WTC11 (cell line): Measurements from ENCODE around the gene ACOXL. TPM values are rescaled to one million over a fixed set of nuclear protein-coding genes. Genes with fewer than 3 reads are reported as not detected.

ENCODE experiments used
- ATAC-seq: fragments of 200-7000 bp; cut with Tn5 transposase; 2 replicates; pipeline ENCODE4 v1.10.0; 2021; ENCODE audit warnings: mild to moderate bottlenecking, moderate library complexity
- CTCF ChIA-PET: fragments of 300-600 bp; sonication (Branson Sonifier 250); formaldehyde crosslinking; loops from one replicate; lab custom pipeline; 2021; ENCODE audit warnings: antibody characterized with exemption; lab: Charles Lee
- POLR2A ChIA-PET: fragments of 350-600 bp; sonication (Branson Sonifier 250); formaldehyde crosslinking; loops from one replicate; lab custom pipeline; 2021; ENCODE audit warnings: antibody characterized with exemption; lab: Charles Lee
- DNase-seq: peaks from one replicate; pipeline ENCODE4 v3.0.0; 2021; ENCODE audit warnings: low spot score
- H3K27ac Mint-ChIP-seq: 2 replicates; pipeline ENCODE4 v1.8.0; 2021; ENCODE audit warnings: mixed read lengths
- H3K27me3 Mint-ChIP-seq: 2 replicates; pipeline ENCODE4 v1.8.0; 2021; ENCODE audit warnings: low read depth, mild to moderate bottlenecking, moderate library complexity, mixed read lengths
- H3K36me3 Mint-ChIP-seq: 2 replicates; pipeline ENCODE4 v1.8.0; 2021; ENCODE audit warnings: mixed read lengths
- H3K4me1 Mint-ChIP-seq: 2 replicates; pipeline ENCODE4 v1.8.0; 2022; ENCODE audit warnings: mixed read lengths
- H3K4me3 Mint-ChIP-seq: 2 replicates; pipeline ENCODE4 v1.8.0; 2021; ENCODE audit warnings: mild to moderate bottlenecking, moderate library complexity, mixed read lengths
- H3K9me3 Mint-ChIP-seq: 2 replicates; pipeline ENCODE4 v1.8.0; 2021; ENCODE audit warnings: mixed read lengths
- PRRX2 ChIP-seq: fragments of 250-450 bp; sonication (Bioruptor Pico); IDR thresholded peaks from 2 replicates; pipeline ENCODE4 v1.8.0; 2021; ENCODE audit warnings: mild to moderate bottlenecking
- TCF7 ChIP-seq: sonication (generic); formaldehyde crosslinking; IDR thresholded peaks from 2 replicates; pipeline ENCODE4 v1.8.0; 2022; ENCODE audit warnings: mild to moderate bottlenecking, low read depth, missing genetic modification reagents, moderate library complexity
- ZNF317 ChIP-seq: sonication (generic); formaldehyde crosslinking; IDR thresholded peaks from 2 replicates; pipeline ENCODE4 v1.8.1; 2023; ENCODE audit warnings: low read depth, mild to moderate bottlenecking, moderate library complexity, missing genetic modification reagents, borderline replicate concordance
- ZNF671 ChIP-seq: fragments of 250-450 bp; sonication (Bioruptor Pico); IDR thresholded peaks from 2 replicates; pipeline ENCODE4 v1.8.0; 2021; ENCODE audit warnings: mild to moderate bottlenecking
- total RNA-seq: library from RNA; stranded (reverse); gene quantifications from 3 replicates; pipeline ENCODE4 v1.2.3, GENCODE V29; 2021
- TF ChIP-seq, protein P1 (sequence below): fragments of 250-450 bp; sonication (Bioruptor Pico); IDR thresholded peaks from 2 replicates; pipeline ENCODE4 v1.9.0; 2021; ENCODE audit warnings: mild to moderate bottlenecking
- TF ChIP-seq, protein P2 (sequence below): fragments of 250-450 bp; sonication (Bioruptor Pico); IDR thresholded peaks from 2 replicates; pipeline ENCODE4 v1.9.0; 2021; ENCODE audit warnings: mild to moderate bottlenecking
- TF ChIP-seq, protein P3 (sequence below): sonication (generic); formaldehyde crosslinking; conservative IDR thresholded peaks from 2 replicates; pipeline ENCODE4 v1.8.1; 2023; ENCODE audit warnings: mild to moderate bottlenecking, low read depth, missing genetic modification reagents, moderate library complexity
- TF ChIP-seq, protein P4 (sequence below): sonication (generic); formaldehyde crosslinking; IDR thresholded peaks from 2 replicates; pipeline ENCODE4 v1.8.1; 2023; ENCODE audit warnings: mild to moderate bottlenecking, missing genetic modification reagents
- TF ChIP-seq, protein P5 (sequence below): sonication (generic); formaldehyde crosslinking; IDR thresholded peaks from 2 replicates; pipeline ENCODE4 v1.8.0; 2023; ENCODE audit warnings: mild to moderate bottlenecking, missing genetic modification reagents

ACOXL gene
- total RNA-seq, 1 experiment from 2014 or later, result 14.9 TPM

DNA sequence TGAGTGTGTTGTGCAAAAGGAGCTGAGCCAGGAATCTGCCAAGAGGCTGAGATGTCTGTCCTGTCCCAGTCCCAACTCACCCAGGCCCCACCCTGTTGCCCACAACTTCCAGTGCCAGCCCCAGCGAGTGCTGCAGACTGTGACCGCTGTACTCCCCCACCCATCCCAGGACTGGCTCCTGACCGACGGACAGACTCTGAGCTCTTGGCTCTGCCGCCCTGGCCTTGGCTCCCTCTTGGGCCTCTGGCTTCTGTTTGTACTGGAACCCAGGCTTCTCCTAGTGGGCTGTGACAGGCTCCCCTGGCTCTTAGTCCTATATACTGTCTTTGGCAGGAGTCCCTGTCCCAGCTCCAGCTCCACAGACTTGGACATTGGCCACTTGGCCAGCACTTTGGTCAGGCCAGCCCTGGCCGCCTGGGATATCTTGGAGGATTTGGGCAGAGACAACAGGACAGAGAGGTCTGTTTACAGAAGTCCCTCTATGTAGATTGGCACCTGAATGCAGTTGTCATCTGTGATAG is 41.1 kb downstream of the ACOXL start:
- H3K4me1 Mint-ChIP-seq, result peaks cover 50% of the 10 kb centered on the region
- POLR2A ChIA-PET, result no interaction called here

DNA sequence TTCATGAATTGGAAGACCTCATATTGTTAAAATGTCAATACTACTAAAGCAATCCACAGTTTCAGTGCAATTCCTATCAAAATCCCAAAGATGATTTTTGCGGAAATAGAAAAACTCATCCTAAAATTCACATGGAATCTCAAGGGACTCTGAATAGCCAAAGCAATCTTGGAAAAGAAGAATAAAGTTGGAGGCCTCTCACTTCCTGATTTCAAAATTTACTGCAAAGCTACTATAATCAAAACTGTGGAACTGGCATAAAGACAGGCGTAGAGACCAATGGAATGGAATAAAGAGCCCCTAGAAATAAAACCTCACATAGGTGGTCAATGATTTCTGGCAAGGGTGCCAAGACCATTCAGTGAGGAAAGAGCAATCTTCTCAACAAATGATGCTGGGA is 42.3 kb downstream of the ACOXL start:
- H3K4me1 Mint-ChIP-seq, result peaks cover 43% of the 10 kb centered on the region
- H3K9me3 Mint-ChIP-seq, result peaks cover 5% of the 10 kb centered on the region; the same call in 1 of the 2 replicates
- no peak overlapping the region for H3K27ac Mint-ChIP-seq
- POLR2A ChIA-PET, result no interaction called here
- H3K36me3 Mint-ChIP-seq, result no peaks in the 10 kb centered on the region
- no peak overlapping the region for H3K4me3 Mint-ChIP-seq
- no peaks in the 10 kb centered on the region for H3K27me3 Mint-ChIP-seq
- ATAC-seq (no peak), DNase-seq (no peak)
- TF ChIP-seq ZNF671 (CRISPR knock-in tag), result no peak
- TF ChIP-seq, all 79 proteins: peak for 0
- CTCF ChIA-PET, result no interaction called here

More for the DNA sequence above, 41.1 kb downstream of the ACOXL start:
- no peaks in the 10 kb centered on the region for H3K27me3 Mint-ChIP-seq
- ATAC-seq, result no peak
- peaks cover 5% of the 10 kb centered on the region; the same call in 1 of the 2 replicates for H3K9me3 Mint-ChIP-seq
- no peaks in the 10 kb centered on the region for H3K36me3 Mint-ChIP-seq
- CTCF ChIA-PET, result interaction anchor here (0.6 to 1.3 kb wide), 2 partner anchors 18 to 39 kb away, joined by 3 to 5 read pairs; no protein-coding TSS in a partner anchor
- TF ChIP-seq, protein P1, sequence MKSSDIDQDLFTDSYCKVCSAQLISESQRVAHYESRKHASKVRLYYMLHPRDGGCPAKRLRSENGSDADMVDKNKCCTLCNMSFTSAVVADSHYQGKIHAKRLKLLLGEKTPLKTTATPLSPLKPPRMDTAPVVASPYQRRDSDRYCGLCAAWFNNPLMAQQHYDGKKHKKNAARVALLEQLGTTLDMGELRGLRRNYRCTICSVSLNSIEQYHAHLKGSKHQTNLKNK (CRISPR knock-in tag), result no peak
- TF ChIP-seq PRRX2 (CRISPR knock-in tag) (no peak), ZNF317 (no peak), TCF7 (CRISPR knock-in tag) (no peak), ZNF671 (CRISPR knock-in tag) (no peak)
- TF ChIP-seq, protein P2, sequence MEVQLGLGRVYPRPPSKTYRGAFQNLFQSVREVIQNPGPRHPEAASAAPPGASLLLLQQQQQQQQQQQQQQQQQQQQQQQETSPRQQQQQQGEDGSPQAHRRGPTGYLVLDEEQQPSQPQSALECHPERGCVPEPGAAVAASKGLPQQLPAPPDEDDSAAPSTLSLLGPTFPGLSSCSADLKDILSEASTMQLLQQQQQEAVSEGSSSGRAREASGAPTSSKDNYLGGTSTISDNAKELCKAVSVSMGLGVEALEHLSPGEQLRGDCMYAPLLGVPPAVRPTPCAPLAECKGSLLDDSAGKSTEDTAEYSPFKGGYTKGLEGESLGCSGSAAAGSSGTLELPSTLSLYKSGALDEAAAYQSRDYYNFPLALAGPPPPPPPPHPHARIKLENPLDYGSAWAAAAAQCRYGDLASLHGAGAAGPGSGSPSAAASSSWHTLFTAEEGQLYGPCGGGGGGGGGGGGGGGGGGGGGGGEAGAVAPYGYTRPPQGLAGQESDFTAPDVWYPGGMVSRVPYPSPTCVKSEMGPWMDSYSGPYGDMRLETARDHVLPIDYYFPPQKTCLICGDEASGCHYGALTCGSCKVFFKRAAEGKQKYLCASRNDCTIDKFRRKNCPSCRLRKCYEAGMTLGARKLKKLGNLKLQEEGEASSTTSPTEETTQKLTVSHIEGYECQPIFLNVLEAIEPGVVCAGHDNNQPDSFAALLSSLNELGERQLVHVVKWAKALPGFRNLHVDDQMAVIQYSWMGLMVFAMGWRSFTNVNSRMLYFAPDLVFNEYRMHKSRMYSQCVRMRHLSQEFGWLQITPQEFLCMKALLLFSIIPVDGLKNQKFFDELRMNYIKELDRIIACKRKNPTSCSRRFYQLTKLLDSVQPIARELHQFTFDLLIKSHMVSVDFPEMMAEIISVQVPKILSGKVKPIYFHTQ (CRISPR knock-in tag), result no peak
- TF ChIP-seq, protein P3, sequence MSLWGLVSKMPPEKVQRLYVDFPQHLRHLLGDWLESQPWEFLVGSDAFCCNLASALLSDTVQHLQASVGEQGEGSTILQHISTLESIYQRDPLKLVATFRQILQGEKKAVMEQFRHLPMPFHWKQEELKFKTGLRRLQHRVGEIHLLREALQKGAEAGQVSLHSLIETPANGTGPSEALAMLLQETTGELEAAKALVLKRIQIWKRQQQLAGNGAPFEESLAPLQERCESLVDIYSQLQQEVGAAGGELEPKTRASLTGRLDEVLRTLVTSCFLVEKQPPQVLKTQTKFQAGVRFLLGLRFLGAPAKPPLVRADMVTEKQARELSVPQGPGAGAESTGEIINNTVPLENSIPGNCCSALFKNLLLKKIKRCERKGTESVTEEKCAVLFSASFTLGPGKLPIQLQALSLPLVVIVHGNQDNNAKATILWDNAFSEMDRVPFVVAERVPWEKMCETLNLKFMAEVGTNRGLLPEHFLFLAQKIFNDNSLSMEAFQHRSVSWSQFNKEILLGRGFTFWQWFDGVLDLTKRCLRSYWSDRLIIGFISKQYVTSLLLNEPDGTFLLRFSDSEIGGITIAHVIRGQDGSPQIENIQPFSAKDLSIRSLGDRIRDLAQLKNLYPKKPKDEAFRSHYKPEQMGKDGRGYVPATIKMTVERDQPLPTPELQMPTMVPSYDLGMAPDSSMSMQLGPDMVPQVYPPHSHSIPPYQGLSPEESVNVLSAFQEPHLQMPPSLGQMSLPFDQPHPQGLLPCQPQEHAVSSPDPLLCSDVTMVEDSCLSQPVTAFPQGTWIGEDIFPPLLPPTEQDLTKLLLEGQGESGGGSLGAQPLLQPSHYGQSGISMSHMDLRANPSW, result no peak
- TF ChIP-seq, protein P4, sequence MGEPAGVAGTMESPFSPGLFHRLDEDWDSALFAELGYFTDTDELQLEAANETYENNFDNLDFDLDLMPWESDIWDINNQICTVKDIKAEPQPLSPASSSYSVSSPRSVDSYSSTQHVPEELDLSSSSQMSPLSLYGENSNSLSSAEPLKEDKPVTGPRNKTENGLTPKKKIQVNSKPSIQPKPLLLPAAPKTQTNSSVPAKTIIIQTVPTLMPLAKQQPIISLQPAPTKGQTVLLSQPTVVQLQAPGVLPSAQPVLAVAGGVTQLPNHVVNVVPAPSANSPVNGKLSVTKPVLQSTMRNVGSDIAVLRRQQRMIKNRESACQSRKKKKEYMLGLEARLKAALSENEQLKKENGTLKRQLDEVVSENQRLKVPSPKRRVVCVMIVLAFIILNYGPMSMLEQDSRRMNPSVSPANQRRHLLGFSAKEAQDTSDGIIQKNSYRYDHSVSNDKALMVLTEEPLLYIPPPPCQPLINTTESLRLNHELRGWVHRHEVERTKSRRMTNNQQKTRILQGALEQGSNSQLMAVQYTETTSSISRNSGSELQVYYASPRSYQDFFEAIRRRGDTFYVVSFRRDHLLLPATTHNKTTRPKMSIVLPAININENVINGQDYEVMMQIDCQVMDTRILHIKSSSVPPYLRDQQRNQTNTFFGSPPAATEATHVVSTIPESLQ (CRISPR knock-in tag), result no peak
- TF ChIP-seq, protein P5, sequence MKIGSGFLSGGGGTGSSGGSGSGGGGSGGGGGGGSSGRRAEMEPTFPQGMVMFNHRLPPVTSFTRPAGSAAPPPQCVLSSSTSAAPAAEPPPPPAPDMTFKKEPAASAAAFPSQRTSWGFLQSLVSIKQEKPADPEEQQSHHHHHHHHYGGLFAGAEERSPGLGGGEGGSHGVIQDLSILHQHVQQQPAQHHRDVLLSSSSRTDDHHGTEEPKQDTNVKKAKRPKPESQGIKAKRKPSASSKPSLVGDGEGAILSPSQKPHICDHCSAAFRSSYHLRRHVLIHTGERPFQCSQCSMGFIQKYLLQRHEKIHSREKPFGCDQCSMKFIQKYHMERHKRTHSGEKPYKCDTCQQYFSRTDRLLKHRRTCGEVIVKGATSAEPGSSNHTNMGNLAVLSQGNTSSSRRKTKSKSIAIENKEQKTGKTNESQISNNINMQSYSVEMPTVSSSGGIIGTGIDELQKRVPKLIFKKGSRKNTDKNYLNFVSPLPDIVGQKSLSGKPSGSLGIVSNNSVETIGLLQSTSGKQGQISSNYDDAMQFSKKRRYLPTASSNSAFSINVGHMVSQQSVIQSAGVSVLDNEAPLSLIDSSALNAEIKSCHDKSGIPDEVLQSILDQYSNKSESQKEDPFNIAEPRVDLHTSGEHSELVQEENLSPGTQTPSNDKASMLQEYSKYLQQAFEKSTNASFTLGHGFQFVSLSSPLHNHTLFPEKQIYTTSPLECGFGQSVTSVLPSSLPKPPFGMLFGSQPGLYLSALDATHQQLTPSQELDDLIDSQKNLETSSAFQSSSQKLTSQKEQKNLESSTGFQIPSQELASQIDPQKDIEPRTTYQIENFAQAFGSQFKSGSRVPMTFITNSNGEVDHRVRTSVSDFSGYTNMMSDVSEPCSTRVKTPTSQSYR (CRISPR knock-in tag), result no peak
- no peak for DNase-seq
- no peak overlapping the region; the same call in 1 of the 2 replicates for H3K27ac Mint-ChIP-seq
- no peak overlapping the region for H3K4me3 Mint-ChIP-seq
